HEK293 (cell line): ENCODE results near the gene DEF6.

Experiments
- CTCF ChIA-PET: fragments of 350-600 bp; formaldehyde crosslinking; extraction: SDS; loops from one replicate; lab custom pipeline; 2021; ENCODE audit warnings: antibody characterized with exemption; lab: Yijun Ruan, JAX
- POLR2A ChIA-PET: fragments of 300-600 bp; formaldehyde crosslinking; extraction: SDS; loops from one replicate; lab custom pipeline; 2020; ENCODE audit warnings: antibody characterized with exemption, inconsistent platforms; lab: Yijun Ruan, JAX
- H3K27ac ChIP-seq: fragments of 200-500 bp; sonication (Bioruptor generic); 2 replicates; pipeline ENCODE4 v1.5.1; 2014; ENCODE audit warnings: low read depth, low read length, control low read depth, inconsistent platforms; ENCODE audit errors: extremely low read depth
- H3K36me3 ChIP-seq, 2 experiments: fragments of 200-500 bp in 1 of 2; sonication (Bioruptor generic) in 1 of 2; 1 replicate in 1 of 2; 2 replicates in 1 of 2; pipeline ENCODE4 v1.5.1; 2014 to 2017; ENCODE audit warnings: inconsistent platforms in 2 of 2, low read length in 2 of 2; ENCODE audit not compliant: control insufficient read depth in 2 of 2, insufficient read depth in 1 of 2
- H3K4me1 ChIP-seq: fragments of 200-500 bp; sonication (Bioruptor generic); 2 replicates; pipeline ENCODE4 v1.5.1; 2014; ENCODE audit warnings: mild to moderate bottlenecking, low read length, inconsistent platforms; ENCODE audit not compliant: control insufficient read depth, insufficient read depth
- H3K4me3 ChIP-seq: 2 replicates; pipeline ENCODE4 v1.5.1; 2011; ENCODE audit warnings: low read depth, mild to moderate bottlenecking, control low read depth, low read length, moderate library complexity
- H3K9me3 ChIP-seq: fragments of 200-500 bp; sonication (Bioruptor generic); 2 replicates; pipeline ENCODE4 v1.5.1; 2014; ENCODE audit warnings: low read depth, low read length, inconsistent platforms; ENCODE audit not compliant: control insufficient read depth, insufficient read depth
- HOXD13 ChIP-seq: sonication (generic); formaldehyde crosslinking; IDR thresholded peaks from 2 replicates; pipeline ENCODE4 v1.8.0; 2022; ENCODE audit warnings: missing genetic modification reagents, borderline replicate concordance
- MZF1 ChIP-seq: fragments of 450-650 bp; formaldehyde crosslinking; IDR thresholded peaks from 2 replicates; pipeline ENCODE4 v1.5.1; 2017; ENCODE audit warnings: missing biosample characterization, missing genetic modification characterization, borderline replicate concordance
- SCRT2 ChIP-seq: fragments of 450-650 bp; formaldehyde crosslinking; IDR thresholded peaks from 2 replicates; pipeline ENCODE4 v1.5.1; 2016; ENCODE audit warnings: missing biosample characterization, missing genetic modification characterization
- WT1 ChIP-seq: fragments of 450-650 bp; formaldehyde crosslinking; IDR thresholded peaks from 2 replicates; pipeline ENCODE4 v1.5.1; 2016; ENCODE audit warnings: missing biosample characterization, missing genetic modification characterization
- ZBTB21 ChIP-seq: fragments of 450-650 bp; formaldehyde crosslinking; IDR thresholded peaks from 2 replicates; pipeline ENCODE4 v1.5.1; 2017; ENCODE audit warnings: missing biosample characterization, missing genetic modification characterization
- ZBTB8A ChIP-seq: fragments of 450-650 bp; formaldehyde crosslinking; IDR thresholded peaks from 2 replicates; pipeline ENCODE4 v1.5.1; 2016; ENCODE audit warnings: missing biosample characterization, missing genetic modification characterization
- ZIC2 ChIP-seq: fragments of 450-650 bp; formaldehyde crosslinking; IDR thresholded peaks from 2 replicates; pipeline ENCODE4 v1.5.1; 2016; ENCODE audit warnings: missing biosample characterization, missing genetic modification characterization
- ZNF114 ChIP-seq: fragments of 450-650 bp; formaldehyde crosslinking; IDR thresholded peaks from 2 replicates; pipeline ENCODE4 v1.5.0; 2017; ENCODE audit warnings: missing biosample characterization, missing genetic modification characterization
- ZNF175 ChIP-seq: fragments of 450-650 bp; formaldehyde crosslinking; IDR thresholded peaks from 2 replicates; pipeline ENCODE4 v1.5.1; 2016; ENCODE audit warnings: missing biosample characterization, missing genetic modification characterization
- ZNF248 ChIP-seq: fragments of 450-650 bp; formaldehyde crosslinking; IDR thresholded peaks from 2 replicates; pipeline ENCODE4 v1.5.1; 2017; ENCODE audit warnings: missing biosample characterization, missing genetic modification characterization
- ZNF335 ChIP-seq: fragments of 450-650 bp; formaldehyde crosslinking; conservative IDR thresholded peaks from 2 replicates; pipeline ENCODE4 v1.5.1; 2016; ENCODE audit warnings: missing biosample characterization, missing genetic modification characterization
- ZNF350 ChIP-seq: fragments of 450-650 bp; formaldehyde crosslinking; IDR thresholded peaks from 2 replicates; pipeline ENCODE4 v1.5.0; 2017; ENCODE audit warnings: missing biosample characterization, mild to moderate bottlenecking, missing genetic modification characterization
- ZNF521 ChIP-seq: fragments of 450-650 bp; formaldehyde crosslinking; IDR thresholded peaks from 2 replicates; pipeline ENCODE4 v1.5.1; 2017; ENCODE audit warnings: missing biosample characterization, mild to moderate bottlenecking, missing genetic modification characterization
- ZNF585B ChIP-seq: fragments of 450-650 bp; formaldehyde crosslinking; IDR thresholded peaks from 2 replicates; pipeline ENCODE4 v1.5.1; 2016; ENCODE audit warnings: missing biosample characterization, missing genetic modification characterization
- ZNF596 ChIP-seq: fragments of 450-650 bp; IDR thresholded peaks from 2 replicates; pipeline ENCODE4 v1.5.0; 2018; ENCODE audit warnings: missing biosample characterization, mild to moderate bottlenecking, missing genetic modification characterization, moderate library complexity
- ZNF626 ChIP-seq: fragments of 450-650 bp; sonication (Bioruptor Pico); formaldehyde crosslinking; IDR thresholded peaks from 2 replicates; pipeline ENCODE4 v1.5.1; 2018; ENCODE audit warnings: missing biosample characterization, missing genetic modification characterization, inconsistent platforms
- ZNF654 ChIP-seq: fragments of 450-650 bp; formaldehyde crosslinking; IDR thresholded peaks from 2 replicates; pipeline ENCODE4 v1.5.1; 2016; ENCODE audit warnings: low read depth, missing biosample characterization, missing genetic modification characterization
- ZNF660 ChIP-seq: fragments of 450-650 bp; IDR thresholded peaks from 2 replicates; pipeline ENCODE4 v1.5.1; 2018; ENCODE audit warnings: missing biosample characterization, mild to moderate bottlenecking, missing genetic modification characterization
- ZNF837 ChIP-seq: fragments of 450-650 bp; formaldehyde crosslinking; IDR thresholded peaks from 2 replicates; pipeline ENCODE4 v1.5.1; 2016; ENCODE audit warnings: missing biosample characterization, missing genetic modification characterization
- TF ChIP-seq, protein P1 (sequence below): fragments of 450-650 bp; formaldehyde crosslinking; IDR thresholded peaks from 2 replicates; pipeline ENCODE4 v1.5.1; 2016; ENCODE audit warnings: missing biosample characterization, missing genetic modification characterization
- TF ChIP-seq, protein P2 (sequence below): fragments of 450-650 bp; formaldehyde crosslinking; IDR thresholded peaks from 2 replicates; pipeline ENCODE4 v1.5.1; 2016; ENCODE audit warnings: missing biosample characterization, missing genetic modification characterization
- TF ChIP-seq, protein P3 (sequence below): fragments of 450-650 bp; formaldehyde crosslinking; IDR thresholded peaks from 2 replicates; pipeline ENCODE4 v1.5.1; 2017; ENCODE audit warnings: missing biosample characterization, missing genetic modification characterization
- TF ChIP-seq, protein P4 (sequence below): fragments of 450-650 bp; formaldehyde crosslinking; IDR thresholded peaks from 2 replicates; pipeline ENCODE4 v1.5.1; 2016; ENCODE audit warnings: missing biosample characterization, missing genetic modification characterization

DEF6 gene

DNA sequence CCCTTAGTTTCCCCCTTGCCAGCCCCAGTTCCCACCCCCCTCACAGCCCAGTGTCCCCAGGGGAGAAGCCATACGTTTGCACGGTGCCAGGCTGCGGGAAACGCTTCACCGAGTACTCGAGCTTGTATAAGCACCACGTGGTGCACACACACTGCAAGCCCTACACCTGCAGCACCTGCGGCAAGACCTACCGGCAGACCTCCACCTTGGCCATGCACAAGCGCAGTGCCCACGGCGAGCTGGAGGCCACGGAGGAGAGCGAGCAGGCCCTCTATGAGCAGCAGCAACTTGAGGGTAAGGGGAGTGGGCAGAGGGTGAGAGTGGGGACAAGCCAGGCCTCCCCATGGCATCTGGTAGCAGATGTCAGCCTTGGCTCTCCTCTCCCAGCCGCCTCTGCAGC, 5.1 kb upstream of the DEF6 start:
- H3K9me3 ChIP-seq: no peaks in the 10 kb centered on the region
- H3K27ac ChIP-seq: no peak overlapping the region
- TF ChIP-seq ZIC2 (tag by site-specific recombination): no peak
- TF ChIP-seq ZNF596: no peak
- no peak for TF ChIP-seq ZNF585B (tag by site-specific recombination)
- no peak for TF ChIP-seq SCRT2 (tag by site-specific recombination)
- TF ChIP-seq ZNF521 (tag by site-specific recombination): no peak
- TF ChIP-seq, all 188 proteins: peak for 0
- Histone ChIP-seq H3K4me1 (no peaks in the 10 kb centered on the region), H3K4me3 (no peak overlapping the region), H3K36me3 (peaks cover 5 to 77% of the 10 kb centered on the region in 2 experiments; a peak in 2 of 3 replicates)
- CTCF ChIA-PET: interaction anchor here (0.6 to 5.9 kb wide), 11 partner anchors 12 to 356 kb away, joined by 3 to 74 read pairs (median 7); partner anchors contain the start of genes FANCE and PPARD
- POLR2A ChIA-PET: no interaction called here

DNA sequence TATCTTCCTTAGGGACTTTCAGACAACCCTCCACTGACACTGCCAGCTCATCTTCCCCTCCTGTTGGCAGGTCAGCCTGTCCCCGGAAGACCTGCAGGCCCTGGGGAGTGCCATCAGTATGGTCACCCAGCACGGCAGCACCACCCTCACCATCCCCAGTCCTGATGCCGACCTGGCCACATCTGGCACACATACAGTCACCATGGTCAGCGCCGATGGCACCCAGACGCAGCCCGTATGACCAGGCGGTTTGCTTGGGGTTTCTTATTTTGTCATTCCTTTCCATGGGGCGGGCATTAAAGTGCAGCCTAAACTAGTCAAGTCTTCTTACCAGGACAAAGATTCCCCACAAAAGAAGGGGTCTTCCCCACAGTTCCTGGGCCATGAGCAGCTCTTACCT, 3.9 kb upstream of the DEF6 start:
- no peaks in the 10 kb centered on the region for H3K9me3 ChIP-seq
- H3K27ac ChIP-seq: no peak overlapping the region
- TF ChIP-seq, protein P1, sequence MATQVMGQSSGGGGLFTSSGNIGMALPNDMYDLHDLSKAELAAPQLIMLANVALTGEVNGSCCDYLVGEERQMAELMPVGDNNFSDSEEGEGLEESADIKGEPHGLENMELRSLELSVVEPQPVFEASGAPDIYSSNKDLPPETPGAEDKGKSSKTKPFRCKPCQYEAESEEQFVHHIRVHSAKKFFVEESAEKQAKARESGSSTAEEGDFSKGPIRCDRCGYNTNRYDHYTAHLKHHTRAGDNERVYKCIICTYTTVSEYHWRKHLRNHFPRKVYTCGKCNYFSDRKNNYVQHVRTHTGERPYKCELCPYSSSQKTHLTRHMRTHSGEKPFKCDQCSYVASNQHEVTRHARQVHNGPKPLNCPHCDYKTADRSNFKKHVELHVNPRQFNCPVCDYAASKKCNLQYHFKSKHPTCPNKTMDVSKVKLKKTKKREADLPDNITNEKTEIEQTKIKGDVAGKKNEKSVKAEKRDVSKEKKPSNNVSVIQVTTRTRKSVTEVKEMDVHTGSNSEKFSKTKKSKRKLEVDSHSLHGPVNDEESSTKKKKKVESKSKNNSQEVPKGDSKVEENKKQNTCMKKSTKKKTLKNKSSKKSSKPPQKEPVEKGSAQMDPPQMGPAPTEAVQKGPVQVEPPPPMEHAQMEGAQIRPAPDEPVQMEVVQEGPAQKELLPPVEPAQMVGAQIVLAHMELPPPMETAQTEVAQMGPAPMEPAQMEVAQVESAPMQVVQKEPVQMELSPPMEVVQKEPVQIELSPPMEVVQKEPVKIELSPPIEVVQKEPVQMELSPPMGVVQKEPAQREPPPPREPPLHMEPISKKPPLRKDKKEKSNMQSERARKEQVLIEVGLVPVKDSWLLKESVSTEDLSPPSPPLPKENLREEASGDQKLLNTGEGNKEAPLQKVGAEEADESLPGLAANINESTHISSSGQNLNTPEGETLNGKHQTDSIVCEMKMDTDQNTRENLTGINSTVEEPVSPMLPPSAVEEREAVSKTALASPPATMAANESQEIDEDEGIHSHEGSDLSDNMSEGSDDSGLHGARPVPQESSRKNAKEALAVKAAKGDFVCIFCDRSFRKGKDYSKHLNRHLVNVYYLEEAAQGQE (tag by site-specific recombination): peak; percentile 55; the same call in 1 of the 2 replicates
- TF ChIP-seq ZNF114: no peak
- no peak for TF ChIP-seq WT1 (tag by site-specific recombination)
- ChIA-PET CTCF (interaction anchor here (0.6 to 5.9 kb wide), 22 partner anchors 8 to 179 kb away, joined by 3 to 74 read pairs (median 6); partner anchors contain the start of genes FANCE, PPARD and RPL10A), POLR2A (interaction anchor here (0.8 to 1.5 kb wide), 3 partner anchors 25 to 174 kb away, joined by 3 read pairs; partner anchors contain the start of genes RPL10A and ZNF76)
- no peaks in the 10 kb centered on the region for H3K4me1 ChIP-seq
- H3K36me3 ChIP-seq: peaks cover 0 to 66% of the 10 kb centered on the region in 2 experiments; a peak in 2 of 3 replicates
- no peak overlapping the region for H3K4me3 ChIP-seq

DNA sequence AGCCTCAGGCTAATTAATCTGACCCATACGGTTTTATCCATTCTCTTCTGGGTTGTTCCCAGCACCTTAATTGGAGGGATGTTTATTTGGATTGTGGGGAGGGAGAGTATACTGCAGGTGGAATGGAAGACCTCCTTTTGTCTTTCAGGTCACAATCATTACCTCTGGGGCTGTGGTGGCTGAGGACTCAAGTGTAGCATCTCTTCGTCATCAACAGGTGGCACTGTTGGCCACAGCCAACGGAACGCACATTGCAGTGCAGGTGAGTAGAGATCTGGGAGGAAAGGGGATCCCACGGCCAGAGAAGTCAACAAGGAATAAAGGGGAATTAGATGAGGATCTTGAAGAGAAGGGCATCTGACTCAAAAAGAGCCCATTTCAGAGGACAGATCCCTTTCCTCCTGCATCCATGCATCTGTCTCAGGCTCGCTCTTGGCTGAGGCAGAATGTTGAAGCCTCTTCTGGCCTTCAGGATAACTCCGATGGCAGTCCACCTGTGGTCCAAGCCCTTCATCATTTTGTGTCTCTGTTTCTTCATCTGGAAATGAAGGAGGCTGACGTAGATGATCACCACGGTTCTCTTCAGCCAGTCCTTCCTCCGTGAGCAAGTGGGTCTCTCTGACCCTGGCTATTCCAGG, 3.2 kb upstream of the DEF6 start:
- Histone ChIP-seq H3K4me3 (no peak overlapping the region), H3K27ac (no peak overlapping the region), H3K36me3 (peaks cover 0 to 60% of the 10 kb centered on the region in 2 experiments; a peak in 2 of 3 replicates), H3K9me3 (no peaks in the 10 kb centered on the region), H3K4me1 (no peaks in the 10 kb centered on the region)
- CTCF ChIA-PET: interaction anchor here (0.6 to 5.9 kb wide), 21 partner anchors 9 to 174 kb away, joined by 3 to 74 read pairs (median 6); partner anchors contain the start of genes FANCE, PPARD and RPL10A
- POLR2A ChIA-PET: interaction anchor here (0.8 to 1.5 kb wide), 2 partner anchors 35 to 173 kb away, joined by 3 read pairs; partner anchors contain the start of genes RPL10A and ZNF76
- TF ChIP-seq ZNF626 (tag by site-specific recombination) (no peak), ZNF248 (tag by site-specific recombination) (no peak), ZNF660 (tag by site-specific recombination) (0 out of 2 replicates have a peak, but pooled peaks have one; percentile 38), HOXD13 (no peak), ZBTB21 (tag by site-specific recombination) (no peak), ZNF175 (no peak), ZNF654 (peak; percentile 92), ZBTB8A (tag by site-specific recombination) (no peak), ZNF350 (tag by site-specific recombination) (no peak), ZNF837 (tag by site-specific recombination) (no peak), ZNF335 (tag by site-specific recombination) (no peak), MZF1 (tag by site-specific recombination) (peak; percentile 36; the same call in 1 of the 2 replicates)
- TF ChIP-seq, protein P2, sequence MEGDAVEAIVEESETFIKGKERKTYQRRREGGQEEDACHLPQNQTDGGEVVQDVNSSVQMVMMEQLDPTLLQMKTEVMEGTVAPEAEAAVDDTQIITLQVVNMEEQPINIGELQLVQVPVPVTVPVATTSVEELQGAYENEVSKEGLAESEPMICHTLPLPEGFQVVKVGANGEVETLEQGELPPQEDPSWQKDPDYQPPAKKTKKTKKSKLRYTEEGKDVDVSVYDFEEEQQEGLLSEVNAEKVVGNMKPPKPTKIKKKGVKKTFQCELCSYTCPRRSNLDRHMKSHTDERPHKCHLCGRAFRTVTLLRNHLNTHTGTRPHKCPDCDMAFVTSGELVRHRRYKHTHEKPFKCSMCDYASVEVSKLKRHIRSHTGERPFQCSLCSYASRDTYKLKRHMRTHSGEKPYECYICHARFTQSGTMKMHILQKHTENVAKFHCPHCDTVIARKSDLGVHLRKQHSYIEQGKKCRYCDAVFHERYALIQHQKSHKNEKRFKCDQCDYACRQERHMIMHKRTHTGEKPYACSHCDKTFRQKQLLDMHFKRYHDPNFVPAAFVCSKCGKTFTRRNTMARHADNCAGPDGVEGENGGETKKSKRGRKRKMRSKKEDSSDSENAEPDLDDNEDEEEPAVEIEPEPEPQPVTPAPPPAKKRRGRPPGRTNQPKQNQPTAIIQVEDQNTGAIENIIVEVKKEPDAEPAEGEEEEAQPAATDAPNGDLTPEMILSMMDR (tag by site-specific recombination): peak; percentile 86
- TF ChIP-seq, protein P3, sequence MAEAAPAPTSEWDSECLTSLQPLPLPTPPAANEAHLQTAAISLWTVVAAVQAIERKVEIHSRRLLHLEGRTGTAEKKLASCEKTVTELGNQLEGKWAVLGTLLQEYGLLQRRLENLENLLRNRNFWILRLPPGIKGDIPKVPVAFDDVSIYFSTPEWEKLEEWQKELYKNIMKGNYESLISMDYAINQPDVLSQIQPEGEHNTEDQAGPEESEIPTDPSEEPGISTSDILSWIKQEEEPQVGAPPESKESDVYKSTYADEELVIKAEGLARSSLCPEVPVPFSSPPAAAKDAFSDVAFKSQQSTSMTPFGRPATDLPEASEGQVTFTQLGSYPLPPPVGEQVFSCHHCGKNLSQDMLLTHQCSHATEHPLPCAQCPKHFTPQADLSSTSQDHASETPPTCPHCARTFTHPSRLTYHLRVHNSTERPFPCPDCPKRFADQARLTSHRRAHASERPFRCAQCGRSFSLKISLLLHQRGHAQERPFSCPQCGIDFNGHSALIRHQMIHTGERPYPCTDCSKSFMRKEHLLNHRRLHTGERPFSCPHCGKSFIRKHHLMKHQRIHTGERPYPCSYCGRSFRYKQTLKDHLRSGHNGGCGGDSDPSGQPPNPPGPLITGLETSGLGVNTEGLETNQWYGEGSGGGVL (tag by site-specific recombination): no peak
- TF ChIP-seq, protein P4, sequence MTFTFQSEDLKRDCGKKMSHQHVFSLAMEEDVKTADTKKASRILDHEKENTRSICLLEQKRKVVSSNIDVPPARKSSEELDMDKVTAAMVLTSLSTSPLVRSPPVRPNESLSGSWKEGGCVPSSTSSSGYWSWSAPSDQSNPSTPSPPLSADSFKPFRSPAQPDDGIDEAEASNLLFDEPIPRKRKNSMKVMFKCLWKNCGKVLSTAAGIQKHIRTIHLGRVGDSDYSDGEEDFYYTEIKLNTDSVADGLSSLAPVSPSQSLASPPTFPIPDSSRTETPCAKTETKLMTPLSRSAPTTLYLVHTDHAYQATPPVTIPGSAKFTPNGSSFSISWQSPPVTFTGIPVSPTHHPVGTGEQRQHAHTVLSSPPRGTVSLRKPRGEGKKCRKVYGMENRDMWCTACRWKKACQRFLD: no peak
